K562 (cell line): ENCODE measurements around the gene DCP2. TPM values are rescaled to one million over a fixed set of nuclear protein-coding genes. Genes with fewer than 3 reads are reported as not detected.

ENCODE experiments used
- ATAC-seq: fragments of 200-7000 bp; cut with Tn5 transposase; 3 replicates; pipeline ENCODE4 v1.9.1; 2020; ENCODE audit warnings: moderate library complexity
- BruUV-seq: library from RNA; stranded (reverse); fragments of 400-500 nt; replicated peaks from 2 replicates; lab custom pipeline; 2021; lab: Mats Ljungman, UMichigan
- CTCF ChIA-PET: fragments of 300-600 bp; formaldehyde crosslinking; extraction: SDS; loops from one replicate; lab custom pipeline; 2021; ENCODE audit warnings: low intra/inter-chr PET ratio; lab: Yijun Ruan, JAX
- POLR2A ChIA-PET: fragments of 300-600, 350-650 bp; sonication (Branson Sonifier 250); formaldehyde crosslinking; extraction: SDS; loops from one replicate; lab custom pipeline; 2021; ENCODE audit warnings: antibody characterized with exemption, inconsistent platforms; lab: Yijun Ruan, JAX
- DNase-seq, 4 experiments: peaks; one replicate each; pipeline versions ENCODE4 v3.0.0 to v3.0.0-alpha.2; 2011 to 2018; ENCODE audit warnings: low spot score in 3 of 4, mixed read lengths in 3 of 4; ENCODE audit errors: extremely low read depth in 1 of 4
- FAIRE-seq: peaks from 2 replicates; lab custom pipeline; 2011; peaks lifted over from hg19 to GRCh38; lab: Jason Lieb, UNC
- H2AFZ ChIP-seq: 2 replicates; pipeline ENCODE4 v1.6.0; 2011; ENCODE audit warnings: low read depth, low read length, control low read depth, inconsistent platforms
- H3K27ac ChIP-seq: fragments of 200-600 bp; 3 replicates; pipeline ENCODE4 v1.8.0; 2011; ENCODE audit warnings: low read depth, mild to moderate bottlenecking, control low read depth, inconsistent platforms, low read length, moderate library complexity, mixed read lengths; ENCODE audit errors: extremely low read depth
- H3K27me3 ChIP-seq, 2 experiments: fragments of 300-600 bp in 1 of 2; 2 replicates in 1 of 2; 3 replicates in 1 of 2; pipeline versions ENCODE4 v1.6.0 to v1.8.0; 2011; ENCODE audit warnings: inconsistent platforms in 2 of 2, low read length in 2 of 2, mild to moderate bottlenecking in 1 of 2, mixed read lengths in 1 of 2, moderate library complexity in 1 of 2; ENCODE audit not compliant: control insufficient read depth in 2 of 2, insufficient read depth in 2 of 2
- H3K36me3 ChIP-seq: fragments of 300-600 bp; 3 replicates; pipeline ENCODE4 v1.8.0; 2011; ENCODE audit warnings: mild to moderate bottlenecking, low read length, inconsistent platforms; ENCODE audit not compliant: control insufficient read depth, insufficient read depth
- H3K4me1 ChIP-seq, 2 experiments: fragments of 200-600 bp in 1 of 2; replicated peaks in 1 of 2; 2 replicates in 1 of 2; 3 replicates in 1 of 2; pipeline versions ENCODE4 v1.5.1 to v1.8.0; 2011; ENCODE audit warnings: inconsistent platforms in 2 of 2, low read length in 2 of 2, mild to moderate bottlenecking in 1 of 2, mixed read lengths in 1 of 2, moderate library complexity in 1 of 2; ENCODE audit not compliant: control insufficient read depth in 2 of 2, insufficient read depth in 2 of 2
- H3K4me2 ChIP-seq: 2 replicates; pipeline ENCODE4 v1.6.1; 2011; ENCODE audit warnings: low read length, control low read depth, inconsistent platforms, mixed read lengths; ENCODE audit not compliant: insufficient read depth
- H3K4me3 ChIP-seq: fragments of 200-600 bp; sonication (generic), shearing (Covaris generic); 2 replicates; pipeline ENCODE4 v1.5.1; 2016; ENCODE audit warnings: control low read depth, inconsistent platforms
- H3K79me2 ChIP-seq: fragments of 200-600 bp; 3 replicates; pipeline ENCODE4 v1.8.0; 2011; ENCODE audit warnings: low read length, inconsistent platforms; ENCODE audit not compliant: control insufficient read depth, insufficient read depth
- H3K9ac ChIP-seq, 2 experiments: 2 replicates each; pipeline versions ENCODE4 v1.6.0 to v1.6.1; 2011; ENCODE audit warnings: low read depth in 2 of 2, low read length in 2 of 2, control low read depth in 1 of 2, inconsistent platforms in 1 of 2, mild to moderate bottlenecking in 1 of 2, mixed read lengths in 1 of 2; ENCODE audit not compliant: insufficient read depth in 1 of 2
- H3K9me1 ChIP-seq: one replicate; pipeline ENCODE4 v1.6.0; 2011; ENCODE audit warnings: inconsistent platforms, mild to moderate bottlenecking, low read length, moderate library complexity; ENCODE audit not compliant: control insufficient read depth, insufficient read depth
- H3K9me3 ChIP-seq: replicated peaks from 2 replicates; pipeline ENCODE4 v1.5.1; 2011; ENCODE audit warnings: low read depth, low read length, inconsistent platforms; ENCODE audit not compliant: control insufficient read depth, insufficient read depth
- H4K20me1 ChIP-seq: replicated peaks from 2 replicates; pipeline ENCODE4 v1.6.1; 2011; ENCODE audit warnings: low read length, inconsistent platforms, mixed read lengths; ENCODE audit not compliant: control insufficient read depth, insufficient read depth
- ARID1B ChIP-seq: fragments of 450-650 bp; IDR thresholded peaks from 2 replicates; pipeline ENCODE4 v1.6.1; 2016; ENCODE audit warnings: antibody characterized with exemption, mild to moderate bottlenecking, inconsistent platforms
- ATF6 ChIP-seq: sonication (generic); formaldehyde crosslinking; IDR thresholded peaks from 2 replicates; pipeline ENCODE4 v1.4.0; 2020; ENCODE audit warnings: mild to moderate bottlenecking, missing genetic modification reagents
- CTBP1 ChIP-seq: fragments of 450-650 bp; IDR thresholded peaks from 2 replicates; pipeline ENCODE4 v1.6.1; 2016; ENCODE audit warnings: borderline replicate concordance
- ESRRA ChIP-seq: fragments of 450-650 bp; IDR thresholded peaks from 2 replicates; pipeline ENCODE4 v1.6.1; 2014; ENCODE audit warnings: low read depth, mild to moderate bottlenecking, moderate library complexity, borderline replicate concordance
- ETV5 ChIP-seq: sonication (generic); formaldehyde crosslinking; IDR thresholded peaks from 2 replicates; pipeline ENCODE4 v1.4.0; 2020; ENCODE audit warnings: low read depth, mild to moderate bottlenecking, missing genetic modification reagents
- FOXJ2 ChIP-seq: fragments of 200-800 bp; sonication (Bioruptor generic); IDR thresholded peaks from 2 replicates; pipeline ENCODE4 v1.6.1; 2016; ENCODE audit warnings: missing genetic modification characterization, missing compliant biosample characterization
- HDAC1 ChIP-seq, 2 experiments: fragments of 450-650 bp; IDR thresholded peaks; 2 replicates each; pipeline ENCODE4 v1.6.1; 2016 to 2017; ENCODE audit warnings: inconsistent platforms in 1 of 2, mild to moderate bottlenecking in 1 of 2, moderate library complexity in 1 of 2
- JUN ChIP-seq, 2 experiments: sonication (generic) in 1 of 2; formaldehyde crosslinking in 1 of 2; IDR thresholded peaks; 2 replicates each; pipeline versions ENCODE4 v1.6.1 to v1.8.0; 2012 to 2022; ENCODE audit warnings: borderline replicate concordance in 2 of 2, mild to moderate bottlenecking in 2 of 2, improper control_type of control experiment in 1 of 2, low read depth in 1 of 2, low read length in 1 of 2, missing genetic modification reagents in 1 of 2
- KLF1 ChIP-seq: fragments of 450-650 bp; IDR thresholded peaks from 2 replicates; pipeline ENCODE4 v1.6.1; 2016; ENCODE audit warnings: missing genetic modification characterization, missing compliant biosample characterization
- LEF1 ChIP-seq: fragments of 450-650 bp; IDR thresholded peaks from 2 replicates; pipeline ENCODE4 v1.6.1; 2016; ENCODE audit warnings: mild to moderate bottlenecking
- MEIS2 ChIP-seq: fragments of 450-650 bp; IDR thresholded peaks from 2 replicates; pipeline ENCODE4 v1.6.1; 2014; ENCODE audit warnings: mild to moderate bottlenecking; ENCODE audit not compliant: partially characterized antibody
- MTA1 ChIP-seq: fragments of 450-650 bp; IDR thresholded peaks from 2 replicates; pipeline ENCODE4 v1.6.1; 2017; ENCODE audit warnings: borderline replicate concordance
- NFIC ChIP-seq: fragments of 450-650 bp; IDR thresholded peaks from 2 replicates; pipeline ENCODE4 v1.6.1; 2017; ENCODE audit warnings: mild to moderate bottlenecking, inconsistent platforms
- PYGO2 ChIP-seq: fragments of 450-650 bp; IDR thresholded peaks from 2 replicates; pipeline ENCODE4 v1.6.1; 2016; ENCODE audit warnings: mild to moderate bottlenecking, missing genetic modification characterization, moderate library complexity, missing compliant biosample characterization
- SOX6 ChIP-seq: fragments of 450-650 bp; IDR thresholded peaks from 2 replicates; pipeline ENCODE4 v1.6.1; 2014; ENCODE audit warnings: mild to moderate bottlenecking
- SRF ChIP-seq, 2 experiments: fragments of 250-450, 450-650 bp in 1 of 2; sonication (Bioruptor Pico) in 1 of 2; sonication (generic) in 1 of 2; formaldehyde crosslinking; IDR thresholded peaks; 2 replicates each; pipeline versions ENCODE4 v1.5.0 to v1.5.1; 2020 to 2022; ENCODE audit warnings: mild to moderate bottlenecking in 1 of 2, missing genetic modification reagents in 1 of 2
- TBL1XR1 ChIP-seq, 2 experiments: IDR thresholded peaks; 2 replicates each; pipeline ENCODE4 v1.6.1; 2012; ENCODE audit warnings: improper control_type of control experiment in 2 of 2, low read length in 2 of 2, mild to moderate bottlenecking in 1 of 2
- WHSC1 ChIP-seq: IDR thresholded peaks from one replicate; pipeline ENCODE4 v1.6.1; 2012; ENCODE audit warnings: low read length, control low read depth, inconsistent platforms
- ZBTB7A ChIP-seq: IDR thresholded peaks from 2 replicates; pipeline ENCODE4 v1.6.1; 2011; ENCODE audit warnings: low read depth, mild to moderate bottlenecking, low read length, moderate library complexity, borderline replicate concordance; ENCODE audit not compliant: control insufficient read depth
- ZFP30 ChIP-seq: fragments of 250-450 bp; sonication (Bioruptor Pico); IDR thresholded peaks from 2 replicates; pipeline ENCODE4 v1.8.0; 2022; ENCODE audit warnings: moderate library complexity, mild to moderate bottlenecking, inconsistent platforms, borderline replicate concordance
- ZNF133 ChIP-seq: fragments of 250-450 bp; sonication (Bioruptor Pico); IDR thresholded peaks from 2 replicates; pipeline ENCODE4 v1.4.0; 2020; ENCODE audit warnings: mild to moderate bottlenecking
- ZNF583 ChIP-seq: fragments of 250-450 bp; sonication (Bioruptor Pico); IDR thresholded peaks from 2 replicates; pipeline ENCODE4 v1.4.0; 2020
- WGBS: fragments of 100-300 bp; shearing (Covaris generic); methylation state at CpG from one replicate; pipeline ENCODE4 v1.1.6; 2016; ENCODE audit warnings: low coverage, mixed read lengths; ENCODE audit not compliant: insufficient coverage; ENCODE audit errors: missing lambda C conversion rate; 5-methylcytosine and 5-hydroxymethylcytosine counted together
- in situ Hi-C: fragments of 300-500 bp; cut with MboI; formaldehyde crosslinking; loops from 4 replicates; pipeline ENCODE4 v1.15.0; 2018; ENCODE audit warnings: inconsistent platforms, mixed read lengths
- intact Hi-C: fragments of 100-400 bp; cut with micrococcal nuclease; formaldehyde crosslinking; loops from 2 replicates; pipeline ENCODE4 v1.14.2; 2022
- polyA plus RNA-seq, 8 experiments: library from polyadenylated mRNA; depleted of rRNA in 4 of 8; stranded (reverse) in 5 of 8; unstranded in 3 of 8; fragments of >200 nt; fragmentation: Nextera tagmentation in 2 of 8; fragmentation: Illumina TruSeq in 1 of 8; extraction: Ambion mirVana in 2 of 8; extraction: Trizol in 1 of 8; gene quantifications; 2 replicates each; pipeline versions ENCODE4 v1.2.1 to v1.2.3, GENCODE V29; 2011 to 2014; ENCODE audit warnings: inconsistent platforms in 1 of 8, missing spikeins in 1 of 8
- total RNA-seq, 7 experiments: library from RNA; depleted of rRNA in 6 of 7; stranded (reverse); fragments of >200 nt in 6 of 7; fragmentation: Illumina TruSeq in 2 of 7; extraction: Trizol in 2 of 7; gene quantifications; 2 replicates each; pipeline versions ENCODE4 v1.2.1 to v1.2.3, GENCODE V29; 2011 to 2021; ENCODE audit warnings: low replicate concordance in 1 of 7
- TF ChIP-seq, protein P1 (sequence below): IDR thresholded peaks from 2 replicates; pipeline ENCODE4 v1.6.1; 2011; ENCODE audit not compliant: insufficient read length; ENCODE audit errors: extremely low read depth

The DCP2 gene
- total and polyA plus RNA-seq, 9 of the 15 experiments (the other 6 are each of a cell fraction or from before 2014, with no cell fraction given) = 25.9 to 109 (median 46.7) TPM

GRCh38 chr5:112931473-112931872 lies 45.1 kb upstream of the DCP2 start:
- no peak overlapping the region for H3K4me2 ChIP-seq
- no peak overlapping the region for H3K4me3 ChIP-seq
- no peaks in the 10 kb centered on the region for H3K79me2 ChIP-seq
- H3K4me1 ChIP-seq = peaks cover 0 to 7% of the 10 kb centered on the region in 2 experiments; a peak in 2 of 5 replicates
- H3K9me1 ChIP-seq = no peaks in the 10 kb centered on the region
- peak; percentile 79 for ATAC-seq
- in situ Hi-C loops (no loop called here), intact Hi-C loops (no loop called here)
- no peaks in the 10 kb centered on the region for H4K20me1 ChIP-seq
- H3K9me3 ChIP-seq = no peaks in the 10 kb centered on the region
- WGBS = 0% methylated on average over 2 of the region's 2 CpGs
- no peak overlapping the region for H2AFZ ChIP-seq
- no peak overlapping the region for H3K27ac ChIP-seq
- peak; percentile 74 for FAIRE-seq
- no peaks in the 10 kb centered on the region for H3K27me3 ChIP-seq
- no peak overlapping the region for H3K9ac ChIP-seq
- BruUV-seq = no TSS peak
- ChIA-PET CTCF (no interaction called here), POLR2A (interaction anchor here (0.9 to 1.3 kb wide), 3 partner anchors 9 to 297 kb away, joined by 3 read pairs; no protein-coding TSS in a partner anchor)
- H3K36me3 ChIP-seq = no peaks in the 10 kb centered on the region
- peak in 2 of 4 experiments; percentile 54 to 70 for DNase-seq
- TF ChIP-seq SOX6 = peak; percentile 74; the same call in 1 of the 2 replicates
- peak; percentile 30 for TF ChIP-seq NFIC
- TF ChIP-seq ATF6 (CRISPR knock-in tag) = no peak
- no peak for TF ChIP-seq JUN (IDR thresholded peaks at IDR 0.05; ENCODE audit: borderline replicate concordance, low read depth, low read length)
- TF ChIP-seq JUN (CRISPR knock-in tag; IDR thresholded peaks at IDR 0.05; ENCODE audit: borderline replicate concordance) = no peak
- TF ChIP-seq HDAC1 (IDR thresholded peaks at IDR 0.05) = peak in 1 of 2 experiments; percentile 89; a peak in 2 of 4 replicates
- no peak for TF ChIP-seq WHSC1
- TF ChIP-seq KLF1 (tag) = no peak
- peak; percentile 91 for TF ChIP-seq CTBP1
- TF ChIP-seq, protein P1, sequence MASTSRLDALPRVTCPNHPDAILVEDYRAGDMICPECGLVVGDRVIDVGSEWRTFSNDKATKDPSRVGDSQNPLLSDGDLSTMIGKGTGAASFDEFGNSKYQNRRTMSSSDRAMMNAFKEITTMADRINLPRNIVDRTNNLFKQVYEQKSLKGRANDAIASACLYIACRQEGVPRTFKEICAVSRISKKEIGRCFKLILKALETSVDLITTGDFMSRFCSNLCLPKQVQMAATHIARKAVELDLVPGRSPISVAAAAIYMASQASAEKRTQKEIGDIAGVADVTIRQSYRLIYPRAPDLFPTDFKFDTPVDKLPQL = no peak
- 0 out of 2 replicates have a peak, but pooled peaks have one; percentile 37 for TF ChIP-seq FOXJ2
- TF ChIP-seq ESRRA = peak; percentile 88
- no peak for TF ChIP-seq PYGO2 (tag)
- peak in 1 of 2 experiments; percentile 67; a peak in 1 of 4 replicates for TF ChIP-seq TBL1XR1 (IDR thresholded peaks at IDR 0.05; ENCODE audit: low read length in 2 of 2)
- peak; percentile 81; the same call in 1 of the 2 replicates for TF ChIP-seq LEF1
- TF ChIP-seq ARID1B = peak; percentile 75
- peak in 1 of 2 experiments; percentile 75; a peak in 1 of 4 replicates for TF ChIP-seq SRF (CRISPR knock-in tag; IDR thresholded peaks at IDR 0.05)
- peak; percentile 100 for TF ChIP-seq MEIS2
- TF ChIP-seq ETV5 = peak; percentile 80
- TF ChIP-seq ZFP30 (CRISPR knock-in tag) = no peak
- peak; percentile 42; the same call in 1 of the 2 replicates for TF ChIP-seq MTA1
- TF ChIP-seq ZNF583 (CRISPR knock-in tag) = no peak
- TF ChIP-seq ZBTB7A = no peak
- no peak for TF ChIP-seq ZNF133
